DND-41 (cell line): ENCODE measurements around the gene CCND1.

Experiments
- ATAC-seq: fragments of 200-7000 bp; cut with Tn5 transposase; 3 replicates; pipeline ENCODE4 v1.9.1; 2021; ENCODE audit warnings: low read depth; ENCODE audit not compliant: insufficient read depth
- DNase-seq: peaks from one replicate; pipeline ENCODE4 v3.0.0-alpha.2; 2020
- H2AFZ ChIP-seq: 2 replicates; pipeline ENCODE4 v1.6.0; 2012; ENCODE audit warnings: low read depth, low read length
- H3K27ac ChIP-seq: 2 replicates; pipeline ENCODE4 v1.5.1; 2012; ENCODE audit warnings: low read length, inconsistent platforms
- H3K27me3 ChIP-seq: fragments of 200-600 bp; sonication (generic); 2 replicates; pipeline ENCODE4 v1.6.0; 2012; ENCODE audit warnings: low read length, mild to moderate bottlenecking, inconsistent platforms; ENCODE audit not compliant: insufficient read depth, poor library complexity
- H3K36me3 ChIP-seq: 2 replicates; pipeline ENCODE4 v1.5.1; 2012; ENCODE audit warnings: low read length, inconsistent platforms; ENCODE audit not compliant: insufficient read depth
- H3K4me1 ChIP-seq: 2 replicates; pipeline ENCODE4 v1.5.1; 2012; ENCODE audit warnings: mild to moderate bottlenecking, low read length; ENCODE audit not compliant: insufficient read depth
- H3K4me2 ChIP-seq: 2 replicates; pipeline ENCODE4 v1.6.0; 2012; ENCODE audit warnings: mild to moderate bottlenecking, moderate library complexity, low read length, inconsistent platforms; ENCODE audit not compliant: insufficient read depth
- H3K4me3 ChIP-seq, 2 experiments: fragments of 200-600 bp in 1 of 2; shearing (Covaris generic) in 1 of 2; 2 replicates each; pipeline ENCODE4 v1.5.1; 2012 to 2016; ENCODE audit warnings: inconsistent platforms in 2 of 2, low read length in 2 of 2, mild to moderate bottlenecking in 2 of 2, low read depth in 1 of 2, moderate library complexity in 1 of 2
- H3K79me2 ChIP-seq: 2 replicates; pipeline ENCODE4 v1.6.0; 2012; ENCODE audit warnings: low read length, inconsistent platforms; ENCODE audit not compliant: insufficient read depth
- H3K9ac ChIP-seq: 2 replicates; pipeline ENCODE4 v1.6.0; 2012; ENCODE audit warnings: low read depth, mild to moderate bottlenecking, inconsistent platforms, low read length, moderate library complexity
- H3K9me3 ChIP-seq: 2 replicates; pipeline ENCODE4 v1.5.1; 2012; ENCODE audit warnings: low read length, moderate library complexity, mild to moderate bottlenecking, inconsistent platforms; ENCODE audit not compliant: insufficient read depth, severe bottlenecking
- H4K20me1 ChIP-seq: 2 replicates; pipeline ENCODE4 v1.6.0; 2012; ENCODE audit warnings: low read length; ENCODE audit not compliant: insufficient read depth
- EZH2 ChIP-seq: IDR thresholded peaks from 3 replicates; pipeline ENCODE4 v1.6.1; 2012; ENCODE audit warnings: borderline replicate concordance, low read depth, mild to moderate bottlenecking, moderate library complexity, low read length, inconsistent platforms; ENCODE audit not compliant: severe bottlenecking
- TF ChIP-seq, protein P1 (sequence below): IDR thresholded peaks from 2 replicates; pipeline ENCODE4 v1.5.1; 2012; ENCODE audit warnings: borderline replicate concordance, low read length, moderate library complexity, mild to moderate bottlenecking; ENCODE audit not compliant: poor library complexity, severe bottlenecking; ENCODE audit errors: extremely low read depth

The CCND1 gene

DNA sequence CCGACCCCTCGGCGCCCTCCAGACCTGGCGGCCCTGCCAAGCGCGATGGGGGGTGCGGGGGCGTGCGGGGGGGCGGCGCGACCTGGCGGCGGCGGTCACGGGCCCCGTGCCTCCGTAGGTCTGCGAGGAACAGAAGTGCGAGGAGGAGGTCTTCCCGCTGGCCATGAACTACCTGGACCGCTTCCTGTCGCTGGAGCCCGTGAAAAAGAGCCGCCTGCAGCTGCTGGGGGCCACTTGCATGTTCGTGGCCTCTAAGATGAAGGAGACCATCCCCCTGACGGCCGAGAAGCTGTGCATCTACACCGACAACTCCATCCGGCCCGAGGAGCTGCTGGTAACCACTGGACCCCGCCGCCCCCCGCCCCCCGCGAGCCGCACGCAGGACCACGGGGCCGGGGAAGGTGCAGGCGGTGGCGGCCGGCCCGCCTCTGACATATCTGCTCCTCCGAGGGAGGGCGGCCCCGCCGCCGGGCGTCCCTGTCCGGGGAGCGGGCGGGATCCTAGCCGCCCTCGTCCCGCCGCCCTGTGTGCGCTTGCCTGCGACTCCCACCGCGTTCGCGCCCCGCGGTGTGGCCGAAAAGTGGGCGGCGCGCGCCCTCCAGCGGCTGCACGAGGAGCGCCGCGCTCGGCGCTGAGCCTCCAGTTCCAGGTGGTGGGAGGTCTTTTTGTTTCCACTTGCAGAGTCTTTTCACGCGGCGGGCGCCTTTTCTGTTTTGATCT lies 2.1 kb downstream of the CCND1 start:
- no peak overlapping the region for H2AFZ ChIP-seq
- H3K36me3 ChIP-seq, result no peaks in the 10 kb centered on the region
- peak; percentile 74 for DNase-seq
- no peaks in the 10 kb centered on the region for H3K9me3 ChIP-seq
- no peak overlapping the region for H3K4me2 ChIP-seq
- no peak overlapping the region for H3K4me3 ChIP-seq
- peak; percentile 98 for ATAC-seq
- TF ChIP-seq, protein P1, sequence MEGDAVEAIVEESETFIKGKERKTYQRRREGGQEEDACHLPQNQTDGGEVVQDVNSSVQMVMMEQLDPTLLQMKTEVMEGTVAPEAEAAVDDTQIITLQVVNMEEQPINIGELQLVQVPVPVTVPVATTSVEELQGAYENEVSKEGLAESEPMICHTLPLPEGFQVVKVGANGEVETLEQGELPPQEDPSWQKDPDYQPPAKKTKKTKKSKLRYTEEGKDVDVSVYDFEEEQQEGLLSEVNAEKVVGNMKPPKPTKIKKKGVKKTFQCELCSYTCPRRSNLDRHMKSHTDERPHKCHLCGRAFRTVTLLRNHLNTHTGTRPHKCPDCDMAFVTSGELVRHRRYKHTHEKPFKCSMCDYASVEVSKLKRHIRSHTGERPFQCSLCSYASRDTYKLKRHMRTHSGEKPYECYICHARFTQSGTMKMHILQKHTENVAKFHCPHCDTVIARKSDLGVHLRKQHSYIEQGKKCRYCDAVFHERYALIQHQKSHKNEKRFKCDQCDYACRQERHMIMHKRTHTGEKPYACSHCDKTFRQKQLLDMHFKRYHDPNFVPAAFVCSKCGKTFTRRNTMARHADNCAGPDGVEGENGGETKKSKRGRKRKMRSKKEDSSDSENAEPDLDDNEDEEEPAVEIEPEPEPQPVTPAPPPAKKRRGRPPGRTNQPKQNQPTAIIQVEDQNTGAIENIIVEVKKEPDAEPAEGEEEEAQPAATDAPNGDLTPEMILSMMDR, result peak; percentile 94
- no peak for TF ChIP-seq EZH2
- no peak overlapping the region for H3K9ac ChIP-seq
- no peak overlapping the region for H3K27ac ChIP-seq
- no peaks in the 10 kb centered on the region for H3K79me2 ChIP-seq
- no peaks in the 10 kb centered on the region for H3K4me1 ChIP-seq
- no peaks in the 10 kb centered on the region for H3K27me3 ChIP-seq
- H4K20me1 ChIP-seq, result no peaks in the 10 kb centered on the region; the same call in 1 of the 2 replicates

DNA sequence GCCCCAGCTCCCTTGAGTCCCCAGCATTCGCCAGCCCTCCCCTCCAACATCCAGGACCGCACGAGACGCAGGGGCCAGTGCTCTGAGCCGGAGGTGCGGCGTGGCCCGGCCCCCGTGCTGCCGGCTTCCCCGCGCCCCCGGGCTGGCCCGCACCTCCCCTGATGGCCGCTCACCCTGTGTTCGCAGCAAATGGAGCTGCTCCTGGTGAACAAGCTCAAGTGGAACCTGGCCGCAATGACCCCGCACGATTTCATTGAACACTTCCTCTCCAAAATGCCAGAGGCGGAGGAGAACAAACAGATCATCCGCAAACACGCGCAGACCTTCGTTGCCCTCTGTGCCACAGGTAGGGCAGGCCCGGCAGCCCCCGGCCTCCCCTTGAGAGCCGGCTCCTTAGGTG lies 2.7 kb downstream of the CCND1 start:
- Histone ChIP-seq H4K20me1 (no peaks in the 10 kb centered on the region; the same call in 1 of the 2 replicates), H3K4me1 (no peaks in the 10 kb centered on the region), H3K4me3 (no peak overlapping the region), H3K36me3 (no peaks in the 10 kb centered on the region), H3K4me2 (no peak overlapping the region), H3K9me3 (no peaks in the 10 kb centered on the region), H3K9ac (no peak overlapping the region), H2AFZ (no peak overlapping the region), H3K27me3 (no peaks in the 10 kb centered on the region), H3K27ac (no peak overlapping the region), H3K79me2 (no peaks in the 10 kb centered on the region)
- no peak; the same call in 2 of the 3 replicates for ATAC-seq
- no peak for TF ChIP-seq EZH2
- TF ChIP-seq, protein P1, result no peak
- no peak for DNase-seq

DNA sequence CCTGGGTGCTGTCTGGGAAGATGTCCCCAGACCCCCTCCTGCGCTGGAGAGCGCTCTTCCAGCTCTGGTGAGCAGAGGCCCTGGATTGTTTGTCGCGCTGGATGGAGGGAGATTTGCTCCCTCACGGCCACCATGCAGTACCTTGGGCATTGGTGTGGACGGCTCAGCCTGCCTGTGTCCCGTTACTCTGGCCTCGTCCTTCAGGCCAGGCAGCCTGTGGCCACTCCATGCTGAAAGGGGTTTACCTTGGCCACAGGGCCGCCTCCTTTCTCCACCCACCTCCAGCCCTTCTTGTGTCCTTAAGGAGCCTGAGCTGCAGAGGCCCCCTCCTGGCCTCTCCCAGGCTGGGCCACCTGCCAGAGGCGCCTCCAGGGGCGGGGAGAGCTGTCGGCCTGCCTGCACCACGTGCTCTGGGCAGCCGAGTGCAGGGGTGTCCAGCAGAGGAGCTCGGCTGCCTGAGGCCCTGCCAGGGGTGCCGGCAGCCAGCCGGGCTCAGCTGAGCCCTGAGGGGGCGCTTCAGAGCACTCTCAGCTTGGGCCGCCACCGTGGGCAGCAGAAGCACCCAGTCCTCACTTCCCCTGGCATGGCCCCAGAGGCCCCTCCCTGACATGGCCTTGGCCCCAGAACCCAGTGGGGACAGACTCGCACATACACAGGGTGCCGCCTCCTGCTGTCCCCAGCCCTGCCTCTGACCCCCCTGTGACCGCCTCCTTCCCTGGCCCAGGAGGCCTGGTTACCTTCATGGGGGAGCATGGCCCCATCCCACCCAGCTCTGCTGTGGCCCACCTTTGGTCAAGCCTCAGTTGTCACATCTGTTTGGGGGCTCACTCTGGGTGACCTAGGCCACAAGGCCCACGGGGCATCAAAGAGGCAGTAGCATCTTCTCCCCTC lies 3.4 kb downstream of the CCND1 start:
- no peaks in the 10 kb centered on the region for H3K36me3 ChIP-seq
- no peaks in the 10 kb centered on the region for H3K27me3 ChIP-seq
- no peak overlapping the region for H3K27ac ChIP-seq
- no peak overlapping the region for H2AFZ ChIP-seq
- ATAC-seq (no peak), DNase-seq (no peak)
- H4K20me1 ChIP-seq, result no peaks in the 10 kb centered on the region; the same call in 1 of the 2 replicates
- no peak overlapping the region for H3K4me2 ChIP-seq
- no peaks in the 10 kb centered on the region for H3K4me1 ChIP-seq
- no peaks in the 10 kb centered on the region for H3K79me2 ChIP-seq
- H3K4me3 ChIP-seq, result no peak overlapping the region
- H3K9ac ChIP-seq, result no peak overlapping the region
- no peak for TF ChIP-seq EZH2
- TF ChIP-seq, protein P1, result no peak
- H3K9me3 ChIP-seq, result no peaks in the 10 kb centered on the region
